Rectal smooth muscle tissue (tissue), 1 donor: ENCODE measurements around the gene SIN3A.

Source experiments
- H3K27ac ChIP-seq: one replicate; pipeline ENCODE4 v1.7.0; 2013; ENCODE audit warnings: low read depth, low read length, inconsistent platforms
- H3K27me3 ChIP-seq: one replicate; pipeline ENCODE4 v1.7.0; 2013; ENCODE audit warnings: low read length; ENCODE audit not compliant: control insufficient read depth, insufficient read depth
- H3K36me3 ChIP-seq: one replicate; pipeline ENCODE4 v1.7.0; 2013; ENCODE audit warnings: low read length; ENCODE audit not compliant: control insufficient read depth, insufficient read depth
- H3K4me1 ChIP-seq: one replicate; pipeline ENCODE4 v1.7.0; 2013; ENCODE audit warnings: low read length; ENCODE audit not compliant: control insufficient read depth, insufficient read depth
- H3K4me3 ChIP-seq: one replicate; pipeline ENCODE4 v1.7.0; 2013; ENCODE audit warnings: low read length
- H3K9ac ChIP-seq: one replicate; pipeline ENCODE4 v1.7.0; 2013; ENCODE audit warnings: low read length

SIN3A gene

GRCh38 chr15:75329571-75329970, 121.9 kb downstream of the SIN3A start:
- H3K4me1 ChIP-seq, result no peaks in the 10 kb centered on the region
- no peaks in the 10 kb centered on the region for H3K27me3 ChIP-seq
- no peak overlapping the region for H3K4me3 ChIP-seq
- H3K9ac ChIP-seq, result no peak overlapping the region
- no peak overlapping the region for H3K27ac ChIP-seq
- no peaks in the 10 kb centered on the region for H3K36me3 ChIP-seq

GRCh38 chr15:75328493-75329314, 122.8 kb downstream of the SIN3A start:
- no peaks in the 10 kb centered on the region for H3K27me3 ChIP-seq
- no peaks in the 10 kb centered on the region for H3K4me1 ChIP-seq
- no peak overlapping the region for H3K27ac ChIP-seq
- H3K9ac ChIP-seq, result no peak overlapping the region
- no peak overlapping the region for H3K4me3 ChIP-seq
- no peaks in the 10 kb centered on the region for H3K36me3 ChIP-seq

- Histone ChIP-seq H3K4me3 (no peak overlapping the region), H3K36me3 (no peaks in the 10 kb centered on the region), H3K9ac (no peak overlapping the region), H3K27me3 (no peaks in the 10 kb centered on the region), H3K27ac (no peak overlapping the region), H3K4me1 (no peaks in the 10 kb centered on the region)
Observed at GRCh38 chr15:75327491-75327890, 124.0 kb downstream of the SIN3A start.

- H3K4me3 ChIP-seq, result no peak overlapping the region
- H3K4me1 ChIP-seq, result no peaks in the 10 kb centered on the region
- H3K27ac ChIP-seq, result no peak overlapping the region
- H3K9ac ChIP-seq, result no peak overlapping the region
- no peaks in the 10 kb centered on the region for H3K36me3 ChIP-seq
- H3K27me3 ChIP-seq, result no peaks in the 10 kb centered on the region
Observed at GRCh38 chr15:75327005-75327404, 124.5 kb downstream of the SIN3A start.

GRCh38 chr15:75325922-75326321, 125.6 kb downstream of the SIN3A start:
- Histone ChIP-seq H3K27me3 (no peaks in the 10 kb centered on the region), H3K9ac (no peak overlapping the region), H3K4me3 (no peak overlapping the region), H3K4me1 (no peaks in the 10 kb centered on the region), H3K27ac (no peak overlapping the region), H3K36me3 (no peaks in the 10 kb centered on the region)

- Histone ChIP-seq H3K27me3 (no peaks in the 10 kb centered on the region), H3K4me1 (no peaks in the 10 kb centered on the region), H3K36me3 (no peaks in the 10 kb centered on the region), H3K4me3 (no peak overlapping the region), H3K9ac (no peak overlapping the region), H3K27ac (no peak overlapping the region)
Observed at GRCh38 chr15:75321711-75322110, 129.8 kb downstream of the SIN3A start.
